Tibial artery (tissue), 4 donors: ENCODE results near the gene FUZ.

ENCODE experiments used
- DNase-seq, 2 donors: peaks; one replicate each; pipeline ENCODE4 v3.0.0-alpha.2; 2019
- H3K27ac ChIP-seq, 2 donors: fragments of 200-600 bp; sonication (generic) in 1 of 2; 1 replicate in 1 of 2; 2 replicates in 1 of 2; pipeline ENCODE4 v1.5.1; 2018 to 2019; ENCODE audit warnings: mild to moderate bottlenecking in 1 of 2
- H3K27me3 ChIP-seq, 2 donors: fragments of 200-600 bp; sonication (generic) in 1 of 2; one replicate each; pipeline versions ENCODE4 v1.5.1 to v1.6.0; 2016 to 2019
- H3K36me3 ChIP-seq, 3 donors: fragments of 200-600 bp; sonication (generic) in 2 of 3; one replicate each; pipeline ENCODE4 v1.5.1; 2016 to 2019; ENCODE audit warnings: mild to moderate bottlenecking in 2 of 3
- H3K4me1 ChIP-seq, 4 donors: fragments of 200-600 bp; sonication (generic) in 2 of 4; 1 replicate in 3 of 4; 2 replicates in 1 of 4; pipeline ENCODE4 v1.5.1; 2016 to 2019
- H3K4me3 ChIP-seq, 2 donors: fragments of 200-600 bp; sonication (generic) in 1 of 2; 1 replicate in 1 of 2; 2 replicates in 1 of 2; pipeline ENCODE4 v1.5.1; 2018 to 2019; ENCODE audit warnings: mild to moderate bottlenecking in 2 of 2
- H3K9me3 ChIP-seq, 3 donors: fragments of 200-600 bp; sonication (generic) in 1 of 3; one replicate each; pipeline ENCODE4 v1.5.1; 2016 to 2019
- CTCF ChIP-seq, 2 experiments: fragments of 200-600 bp in 1 of 2; fragments of 450-650 bp in 1 of 2; IDR thresholded peaks; one replicate each; pipeline ENCODE4 v1.5.1; 2017 to 2019; ENCODE audit warnings: antibody characterized with exemption in 2 of 2, mild to moderate bottlenecking in 1 of 2, moderate library complexity in 1 of 2
- intact Hi-C: fragments of 100-400 bp; cut with DNase I; formaldehyde crosslinking; loops from one replicate; pipeline ENCODE4 v1.15.0; 2023; ENCODE audit warnings: low total_unique reads

The FUZ gene

GRCh38 chr19:49852631-49853126, 39.6 kb upstream of the FUZ start:
- Histone ChIP-seq H3K27ac (peak overlapping the region in 1 of 2 donors; percentile 8), H3K27me3 (no peaks in the 10 kb centered on the region), H3K9me3 (no peaks in the 10 kb centered on the region), H3K4me3 (peak overlapping the region; percentile 96 to 97), H3K36me3 (peaks cover 27 to 36% (median 35%) of the 10 kb centered on the region in 3 donors), H3K4me1 (peaks cover 0 to 40% (median 26%) of the 10 kb centered on the region in 4 donors)
- no peak for DNase-seq
- intact Hi-C loops: no loop called here
- no peak for TF ChIP-seq CTCF (IDR thresholded peaks at IDR 0.05)

GRCh38 chr19:49851456-49852259, 38.6 kb upstream of the FUZ start:
- peaks cover 17 to 26% (median 25%) of the 10 kb centered on the region in 3 donors for H3K36me3 ChIP-seq
- no peaks in the 10 kb centered on the region for H3K9me3 ChIP-seq
- no peak for DNase-seq
- H3K27me3 ChIP-seq: no peaks in the 10 kb centered on the region
- no peak for TF ChIP-seq CTCF (IDR thresholded peaks at IDR 0.05)
- intact Hi-C loops: no loop called here
- peaks cover 0 to 40% (median 26%) of the 10 kb centered on the region in 4 donors for H3K4me1 ChIP-seq
- H3K27ac ChIP-seq: peak overlapping the region; percentile 99 to 100
- peak overlapping the region; percentile 96 to 97 for H3K4me3 ChIP-seq

GRCh38 chr19:49850487-49851342, 37.6 kb upstream of the FUZ start, which contains the start of gene PTOV1:
TSS of gene PTOV1 (plus strand) at chr19:49851159.
- peak; percentile 88 to 96 for DNase-seq
- Histone ChIP-seq H3K4me1 (peaks cover 0 to 40% (median 26%) of the 10 kb centered on the region in 4 donors), H3K9me3 (no peaks in the 10 kb centered on the region), H3K36me3 (peaks cover 12 to 17% (median 16%) of the 10 kb centered on the region in 3 donors), H3K27ac (peak within 1 kb of the TSS; percentile 99 to 100), H3K4me3 (peak within 1 kb of the TSS; percentile 96 to 97), H3K27me3 (no peaks in the 10 kb centered on the region)
- peak in 1 of 2 experiments; percentile 11 for TF ChIP-seq CTCF (IDR thresholded peaks at IDR 0.05)
- intact Hi-C loops: no loop called here

- Histone ChIP-seq H3K27me3 (no peaks in the 10 kb centered on the region), H3K4me1 (peaks cover 0 to 40% (median 26%) of the 10 kb centered on the region in 4 donors), H3K9me3 (no peaks in the 10 kb centered on the region), H3K27ac (peak overlapping the region; percentile 99 to 100), H3K4me3 (peak overlapping the region; percentile 96 to 97), H3K36me3 (peaks cover 8 to 11% (median 10%) of the 10 kb centered on the region in 3 donors)
- no peak for DNase-seq
- intact Hi-C loops: no loop called here
- TF ChIP-seq CTCF (IDR thresholded peaks at IDR 0.05): no peak
These were observed 37.1 kb upstream of the FUZ start for GRCh38 chr19:49850221-49850486.

GRCh38 chr19:49849433-49850220, 36.5 kb upstream of the FUZ start:
- Histone ChIP-seq H3K4me3 (peak overlapping the region; percentile 96 to 97), H3K9me3 (no peaks in the 10 kb centered on the region), H3K27ac (peak overlapping the region; percentile 99 to 100), H3K36me3 (peaks cover 3 to 6% (median 5%) of the 10 kb centered on the region in 3 donors), H3K4me1 (peaks cover 0 to 34% (median 26%) of the 10 kb centered on the region in 4 donors), H3K27me3 (no peaks in the 10 kb centered on the region)
- intact Hi-C loops: no loop called here
- DNase-seq: no peak
- no peak for TF ChIP-seq CTCF (IDR thresholded peaks at IDR 0.05)
